Kidney epithelial cell (primary cell): Measurements from ENCODE around the gene TRPM3. TPM values are rescaled to one million over a fixed set of nuclear protein-coding genes. Genes with fewer than 3 reads are reported as not detected.

ENCODE experiments used
- DNase-seq: peaks from one replicate; pipeline ENCODE4 v3.0.0-alpha.2; 2010; ENCODE audit warnings: low read depth
- H3K27me3 ChIP-seq: 2 replicates; pipeline ENCODE4 v1.6.0; 2011; ENCODE audit warnings: low read length; ENCODE audit not compliant: control insufficient read depth, insufficient read depth
- H3K36me3 ChIP-seq: 2 replicates; pipeline ENCODE4 v1.5.1; 2011; ENCODE audit warnings: low read length; ENCODE audit not compliant: control insufficient read depth, insufficient read depth
- H3K4me3 ChIP-seq: 2 replicates; pipeline ENCODE4 v1.5.1; 2011; ENCODE audit warnings: low read depth, mild to moderate bottlenecking, control low read depth, low read length
- CTCF ChIP-seq: IDR thresholded peaks from 2 replicates; pipeline ENCODE4 v1.5.1; 2011; ENCODE audit warnings: mild to moderate bottlenecking, moderate library complexity, low read length, control low read depth, inconsistent platforms; ENCODE audit not compliant: insufficient read depth, poor library complexity, severe bottlenecking
- total RNA-seq: library from RNA; depleted of rRNA; stranded (reverse); fragments of >200 nt; gene quantifications from 2 replicates; pipeline ENCODE4 v1.2.3, GENCODE V29; 2015

TRPM3 gene
- total RNA-seq, 1 donor from 2014 or later: not detected

GRCh38 chr9:70552561-70552960 is 568.9 kb downstream of the TRPM3 start:
- no peaks in the 10 kb centered on the region for H3K36me3 ChIP-seq
- no peak overlapping the region for H3K4me3 ChIP-seq
- TF ChIP-seq CTCF: no peak
- H3K27me3 ChIP-seq: no peaks in the 10 kb centered on the region
- DNase-seq: no peak

- TF ChIP-seq CTCF: no peak
- Histone ChIP-seq H3K36me3 (no peaks in the 10 kb centered on the region), H3K27me3 (no peaks in the 10 kb centered on the region), H3K4me3 (no peak overlapping the region)
- DNase-seq: no peak
Observed at GRCh38 chr9:70551801-70552200, 569.6 kb downstream of the TRPM3 start.

- H3K4me3 ChIP-seq: no peak overlapping the region
- no peak for DNase-seq
- H3K27me3 ChIP-seq: no peaks in the 10 kb centered on the region
- TF ChIP-seq CTCF: no peak
- H3K36me3 ChIP-seq: no peaks in the 10 kb centered on the region
Observed at GRCh38 chr9:70551396-70551795, 570.0 kb downstream of the TRPM3 start.

- TF ChIP-seq CTCF: no peak
- no peak for DNase-seq
- Histone ChIP-seq H3K4me3 (no peak overlapping the region), H3K36me3 (no peaks in the 10 kb centered on the region), H3K27me3 (no peaks in the 10 kb centered on the region)
Observed at GRCh38 chr9:70549926-70550325, 571.5 kb downstream of the TRPM3 start.

- no peak overlapping the region for H3K4me3 ChIP-seq
- no peak for DNase-seq
- no peaks in the 10 kb centered on the region for H3K27me3 ChIP-seq
- H3K36me3 ChIP-seq: no peaks in the 10 kb centered on the region
- no peak for TF ChIP-seq CTCF
Observed at GRCh38 chr9:70542311-70542931, 579.0 kb downstream of the TRPM3 start.

GRCh38 chr9:70540016-70540415 is 581.4 kb downstream of the TRPM3 start:
- no peak for TF ChIP-seq CTCF
- Histone ChIP-seq H3K4me3 (no peak overlapping the region), H3K36me3 (no peaks in the 10 kb centered on the region), H3K27me3 (no peaks in the 10 kb centered on the region)
- DNase-seq: no peak
